Parathyroid adenoma (tissue), 2 donors: ENCODE measurements around the gene CDC34.
A peak's percentile ranks its signal among the peaks of the same experiment; 100 is the strongest.

ENCODE experiments used
- H2AFZ ChIP-seq: fragments of 300-600 bp; sonication (generic); one replicate; pipeline ENCODE4 v1.7.0; 2017; ENCODE audit warnings: antibody characterized with exemption, mild to moderate bottlenecking
- H3K27ac ChIP-seq: fragments of 300-600 bp; sonication (generic); one replicate; pipeline ENCODE4 v1.7.0; 2017
- H3K27me3 ChIP-seq: fragments of 300-600 bp; sonication (generic); one replicate; pipeline ENCODE4 v1.7.0; 2017; ENCODE audit warnings: low read length; ENCODE audit not compliant: control insufficient read depth, insufficient read depth
- H3K36me3 ChIP-seq: fragments of 300-600 bp; sonication (generic); one replicate; pipeline ENCODE4 v1.7.0; 2017; ENCODE audit warnings: low read length; ENCODE audit not compliant: control insufficient read depth, insufficient read depth
- H3K4me1 ChIP-seq: fragments of 300-600 bp; sonication (generic); one replicate; pipeline ENCODE4 v1.7.0; 2017; ENCODE audit warnings: control low read depth
- H3K4me2 ChIP-seq: fragments of 300-600 bp; sonication (generic); one replicate; pipeline ENCODE4 v1.7.0; 2017; ENCODE audit warnings: low read length
- H3K4me3 ChIP-seq: fragments of 300-600 bp; sonication (generic); one replicate; pipeline ENCODE4 v1.7.0; 2017; ENCODE audit warnings: low read depth, low read length
- H3K79me2 ChIP-seq: fragments of 300-600 bp; sonication (generic); one replicate; pipeline ENCODE4 v1.7.0; 2017; ENCODE audit warnings: control low read depth
- H3K9ac ChIP-seq: fragments of 300-600 bp; sonication (generic); one replicate; pipeline ENCODE4 v1.7.0; 2017; ENCODE audit warnings: mild to moderate bottlenecking
- H3K9me3 ChIP-seq: fragments of 300-600 bp; sonication (generic); one replicate; pipeline ENCODE4 v1.7.0; 2017; ENCODE audit warnings: low read length; ENCODE audit not compliant: control insufficient read depth
- CTCF ChIP-seq: fragments of 300-600 bp; sonication (generic); IDR thresholded peaks from one replicate; pipeline ENCODE4 v1.7.0; 2017; ENCODE audit warnings: antibody characterized with exemption, mild to moderate bottlenecking
- donor health status: primary hyperparathyroidism.

CDC34 gene

GRCh38 chr19:495081-495401 is 36.5 kb upstream of the CDC34 start:
- H3K4me3 ChIP-seq = no peak overlapping the region
- peaks cover 2% of the 10 kb centered on the region for H3K4me1 ChIP-seq
- H3K4me2 ChIP-seq = no peak overlapping the region
- H3K79me2 ChIP-seq = no peaks in the 10 kb centered on the region
- H3K27ac ChIP-seq = no peak overlapping the region
- no peaks in the 10 kb centered on the region for H3K27me3 ChIP-seq
- no peaks in the 10 kb centered on the region for H3K36me3 ChIP-seq
- H2AFZ ChIP-seq = no peak overlapping the region
- TF ChIP-seq CTCF = no peak
- H3K9ac ChIP-seq = no peak overlapping the region
- no peaks in the 10 kb centered on the region for H3K9me3 ChIP-seq

DNA sequence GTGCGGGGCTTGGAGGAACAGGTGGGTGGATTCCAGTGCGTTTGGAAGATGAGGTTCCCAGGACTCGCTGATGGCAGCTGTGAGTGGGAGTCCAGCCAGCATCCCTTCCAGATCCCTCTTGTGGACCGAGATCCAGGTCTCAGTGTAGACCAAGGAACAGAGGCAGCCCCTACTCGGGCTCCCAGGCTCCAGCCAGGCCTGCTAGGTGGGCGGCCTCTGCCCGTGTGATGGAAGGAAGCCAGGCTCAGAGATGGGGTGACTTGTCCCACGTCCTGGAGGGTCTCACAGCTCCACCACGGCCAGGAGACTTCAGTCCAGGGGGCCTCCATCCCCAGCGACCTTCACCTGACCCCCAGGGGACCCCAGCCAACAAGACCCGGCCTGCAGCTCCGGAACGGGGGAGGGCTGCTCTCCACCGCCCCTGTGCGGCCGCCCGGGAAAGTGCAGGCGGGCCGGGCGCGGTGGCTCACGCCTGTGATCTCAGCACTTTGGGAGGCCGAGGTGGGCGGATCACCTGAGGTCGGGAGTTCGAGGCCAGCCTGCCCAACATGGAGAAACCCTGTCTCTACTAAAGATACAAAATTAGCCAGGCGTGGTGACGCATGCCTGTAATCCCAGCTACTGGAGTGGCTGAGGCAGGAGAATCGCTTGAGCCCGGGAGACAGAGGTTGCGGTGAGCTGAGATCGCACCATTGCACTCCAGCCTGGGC is 36.0 kb upstream of the CDC34 start:
- Histone ChIP-seq H2AFZ (no peak overlapping the region), H3K27me3 (no peaks in the 10 kb centered on the region), H3K79me2 (no peaks in the 10 kb centered on the region), H3K9ac (no peak overlapping the region), H3K36me3 (no peaks in the 10 kb centered on the region), H3K4me2 (no peak overlapping the region), H3K27ac (peak overlapping the region; percentile 24), H3K9me3 (no peaks in the 10 kb centered on the region), H3K4me3 (no peak overlapping the region), H3K4me1 (peaks cover 2% of the 10 kb centered on the region)
- peak; percentile 79 for TF ChIP-seq CTCF

- no peaks in the 10 kb centered on the region for H3K9me3 ChIP-seq
- H2AFZ ChIP-seq = peak within 1 kb of the TSS; percentile 53
- no peaks in the 10 kb centered on the region for H3K27me3 ChIP-seq
- H3K4me3 ChIP-seq = peak within 1 kb of the TSS; percentile 39
- no peak for TF ChIP-seq CTCF
- H3K27ac ChIP-seq = peak within 1 kb of the TSS; percentile 24
- H3K4me2 ChIP-seq = peak within 1 kb of the TSS; percentile 70
- peaks cover 2% of the 10 kb centered on the region for H3K4me1 ChIP-seq
- no peaks in the 10 kb centered on the region for H3K79me2 ChIP-seq
- H3K36me3 ChIP-seq = no peaks in the 10 kb centered on the region
- H3K9ac ChIP-seq = no peak within 1 kb of the TSS
These were observed 35.4 kb upstream of the CDC34 start, which contains the start of gene MADCAM1 for GRCh38 chr19:496112-496665. Gene MADCAM1, plus strand, starts transcription at chr19:496486. Its CDS starts 14 bp downstream, at chr19:496500.

DNA sequence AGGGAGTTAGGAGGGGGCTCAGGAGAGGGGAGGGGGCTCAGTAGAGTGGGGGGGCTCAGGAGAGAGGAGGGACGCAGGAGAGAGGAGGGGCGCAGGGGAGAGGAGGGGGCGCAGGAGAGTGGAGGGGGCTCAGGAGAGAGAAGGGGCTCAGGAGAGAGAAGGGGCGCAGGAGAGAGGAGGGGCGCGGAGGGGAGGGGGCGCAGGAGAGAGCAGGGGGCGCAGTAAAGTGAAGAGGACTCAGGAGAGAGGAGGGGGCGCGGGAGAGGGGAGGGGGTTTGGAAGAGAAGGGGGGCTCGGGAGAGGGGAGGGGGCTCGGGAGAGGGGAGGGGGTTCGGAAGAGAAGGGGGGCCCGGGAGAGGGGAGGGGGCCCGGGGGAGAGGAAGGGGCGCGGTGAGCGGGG is 34.6 kb upstream of the CDC34 start:
- H3K4me2 ChIP-seq = peak overlapping the region; percentile 70
- peaks cover 2% of the 10 kb centered on the region for H3K4me1 ChIP-seq
- H3K9me3 ChIP-seq = no peaks in the 10 kb centered on the region
- no peaks in the 10 kb centered on the region for H3K79me2 ChIP-seq
- H2AFZ ChIP-seq = no peak overlapping the region
- no peaks in the 10 kb centered on the region for H3K27me3 ChIP-seq
- no peaks in the 10 kb centered on the region for H3K36me3 ChIP-seq
- no peak overlapping the region for H3K27ac ChIP-seq
- TF ChIP-seq CTCF = no peak
- H3K4me3 ChIP-seq = no peak overlapping the region
- H3K9ac ChIP-seq = no peak overlapping the region

- H3K4me3 ChIP-seq = peak overlapping the region; percentile 39
- no peaks in the 10 kb centered on the region for H3K9me3 ChIP-seq
- no peaks in the 10 kb centered on the region for H3K27me3 ChIP-seq
- no peaks in the 10 kb centered on the region for H3K36me3 ChIP-seq
- peak overlapping the region; percentile 81 for H2AFZ ChIP-seq
- peak overlapping the region; percentile 70 for H3K4me2 ChIP-seq
- H3K4me1 ChIP-seq = peaks cover 2% of the 10 kb centered on the region
- no peak for TF ChIP-seq CTCF
- no peak overlapping the region for H3K9ac ChIP-seq
- H3K79me2 ChIP-seq = no peaks in the 10 kb centered on the region
- H3K27ac ChIP-seq = no peak overlapping the region
These were observed 34.1 kb upstream of the CDC34 start for GRCh38 chr19:497491-497868.
